H9 (cell line): ENCODE measurements around the gene MARCKS. TPM values are rescaled to one million over a fixed set of nuclear protein-coding genes. Genes with fewer than 3 reads are reported as not detected.
A peak's percentile ranks its signal among the peaks of the same experiment; 100 is the strongest.
"Not testable (repeated sequence)": the region's sequence is repeated elsewhere in the genome, so short reads cannot be mapped to it uniquely, and the experiment has no call there.

Experiments used
- DNase-seq: peaks from one replicate; pipeline ENCODE4 v3.0.0-alpha.2; 2017
- H2AFZ ChIP-seq: one replicate; pipeline ENCODE4 v1.6.1; 2013; ENCODE audit warnings: mild to moderate bottlenecking, low read length, control low read depth, moderate library complexity
- H2AK5ac ChIP-seq: 2 replicates; pipeline ENCODE4 v1.6.1; 2013; ENCODE audit warnings: low read length, control low read depth, mixed read lengths; ENCODE audit not compliant: insufficient read length
- H2BK120ac ChIP-seq: one replicate; pipeline ENCODE4 v1.6.1; 2013; ENCODE audit warnings: low read depth, mild to moderate bottlenecking, low read length, control low read depth, inconsistent platforms; ENCODE audit not compliant: poor library complexity, severe bottlenecking
- H2BK12ac ChIP-seq: 2 replicates; pipeline ENCODE4 v1.6.1; 2013; ENCODE audit warnings: low read length, control low read depth, mixed read lengths, low read depth; ENCODE audit not compliant: insufficient read length
- H2BK15ac ChIP-seq: 2 replicates; pipeline ENCODE4 v1.6.1; 2013; ENCODE audit warnings: low read depth, low read length, control low read depth
- H2BK20ac ChIP-seq: one replicate; pipeline ENCODE4 v1.6.1; 2013; ENCODE audit warnings: low read depth, mild to moderate bottlenecking, low read length, control low read depth, inconsistent platforms; ENCODE audit not compliant: poor library complexity, severe bottlenecking
- H2BK5ac ChIP-seq: 2 replicates; pipeline ENCODE4 v1.6.1; 2013; ENCODE audit warnings: low read length, control low read depth, mixed read lengths; ENCODE audit not compliant: insufficient read length
- H3K14ac ChIP-seq: 2 replicates; pipeline ENCODE4 v1.6.1; 2013; ENCODE audit warnings: low read length, control low read depth; ENCODE audit not compliant: insufficient read depth
- H3K18ac ChIP-seq: 2 replicates; pipeline ENCODE4 v1.6.1; 2013; ENCODE audit warnings: low read depth, mild to moderate bottlenecking, mixed read lengths, low read length, control low read depth; ENCODE audit not compliant: insufficient read length
- H3K23ac ChIP-seq: 2 replicates; pipeline ENCODE4 v1.6.1; 2013; ENCODE audit warnings: low read length, control low read depth, mixed read lengths, low read depth; ENCODE audit not compliant: insufficient read length
- H3K23me2 ChIP-seq: 2 replicates; pipeline ENCODE4 v1.6.1; 2013; ENCODE audit warnings: low read depth, mild to moderate bottlenecking, mixed read lengths, low read length, control low read depth; ENCODE audit not compliant: insufficient read length, poor library complexity, severe bottlenecking
- H3K27ac ChIP-seq: 2 replicates; pipeline ENCODE4 v1.5.1; 2013; ENCODE audit warnings: low read length, control low read depth, mixed read lengths, low read depth; ENCODE audit not compliant: insufficient read length
- H3K27me3 ChIP-seq: 2 replicates; pipeline ENCODE4 v1.6.1; 2013; ENCODE audit warnings: low read length, control low read depth, inconsistent platforms; ENCODE audit not compliant: insufficient read depth
- H3K4ac ChIP-seq: 2 replicates; pipeline ENCODE4 v1.6.1; 2013; ENCODE audit warnings: low read depth, mild to moderate bottlenecking, control low read depth, inconsistent platforms, low read length, moderate library complexity
- H3K4me1 ChIP-seq: 2 replicates; pipeline ENCODE4 v1.6.1; 2013; ENCODE audit warnings: low read length, control low read depth, inconsistent platforms; ENCODE audit not compliant: insufficient read depth
- H3K4me2 ChIP-seq: 2 replicates; pipeline ENCODE4 v1.6.1; 2013; ENCODE audit warnings: low read length, control low read depth, mixed read lengths; ENCODE audit not compliant: insufficient read length, insufficient read depth
- H3K56ac ChIP-seq: 2 replicates; pipeline ENCODE4 v1.6.1; 2013; ENCODE audit warnings: low read depth, mild to moderate bottlenecking, mixed read lengths, low read length, control low read depth; ENCODE audit not compliant: insufficient read length
- H3K79me1 ChIP-seq: 2 replicates; pipeline ENCODE4 v1.6.1; 2013; ENCODE audit warnings: low read depth, mild to moderate bottlenecking, moderate library complexity, low read length, control low read depth, inconsistent platforms; ENCODE audit not compliant: insufficient read depth, poor library complexity, severe bottlenecking
- H3K79me2 ChIP-seq: 2 replicates; pipeline ENCODE4 v1.6.1; 2013; ENCODE audit warnings: low read length, control low read depth, inconsistent platforms; ENCODE audit not compliant: insufficient read depth
- H3K9ac ChIP-seq: 2 replicates; pipeline ENCODE4 v1.6.1; 2013; ENCODE audit warnings: low read length, control low read depth, mixed read lengths; ENCODE audit not compliant: insufficient read length; ENCODE audit errors: extremely low read depth
- H3K9me3 ChIP-seq: one replicate; pipeline ENCODE4 v1.6.1; 2013; ENCODE audit warnings: low read depth, low read length, inconsistent platforms; ENCODE audit not compliant: control insufficient read depth
- H3T11ph ChIP-seq: one replicate; pipeline ENCODE4 v1.6.1; 2013; ENCODE audit warnings: mild to moderate bottlenecking, low read length, control low read depth, inconsistent platforms
- H4K20me1 ChIP-seq: one replicate; pipeline ENCODE4 v1.6.1; 2013; ENCODE audit not compliant: control insufficient read depth, insufficient read length, insufficient read depth
- H4K5ac ChIP-seq: 2 replicates; pipeline ENCODE4 v1.6.1; 2013; ENCODE audit warnings: low read depth, mild to moderate bottlenecking, mixed read lengths, low read length, control low read depth; ENCODE audit not compliant: insufficient read length
- H4K8ac ChIP-seq: replicated peaks from 2 replicates; pipeline ENCODE4 v1.6.1; 2013; ENCODE audit warnings: low read length, control low read depth, mixed read lengths, low read depth; ENCODE audit not compliant: insufficient read length
- H4K91ac ChIP-seq: 2 replicates; pipeline ENCODE4 v1.6.1; 2013; ENCODE audit warnings: low read depth, mild to moderate bottlenecking, moderate library complexity, mixed read lengths, low read length, control low read depth; ENCODE audit not compliant: insufficient read length
- H3K27ac Mint-ChIP-seq, 3 experiments: 2 replicates in 2 of 3; 3 replicates in 1 of 3; pipeline ENCODE4 v1.8.0; 2020 to 2021; ENCODE audit warnings: mixed read lengths in 3 of 3, mild to moderate bottlenecking in 1 of 3, moderate library complexity in 1 of 3
- H3K27me3 Mint-ChIP-seq: 2 replicates; pipeline ENCODE4 v1.8.0; 2021; ENCODE audit warnings: low read depth, mild to moderate bottlenecking, moderate library complexity, mixed read lengths
- H3K36me3 Mint-ChIP-seq, 3 experiments: 2 replicates in 2 of 3; 3 replicates in 1 of 3; pipeline ENCODE4 v1.8.0; 2020 to 2021; ENCODE audit warnings: low read depth in 3 of 3, mixed read lengths in 3 of 3; ENCODE audit not compliant: insufficient read depth in 1 of 3
- H3K4me1 Mint-ChIP-seq, 2 experiments: 2 replicates each; pipeline ENCODE4 v1.8.0; 2020; ENCODE audit warnings: mixed read lengths in 2 of 2
- H3K4me3 Mint-ChIP-seq, 2 experiments: 2 replicates in 1 of 2; 3 replicates in 1 of 2; pipeline ENCODE4 v1.8.0; 2020 to 2021; ENCODE audit warnings: mild to moderate bottlenecking in 2 of 2, mixed read lengths in 2 of 2, moderate library complexity in 1 of 2
- H3K9me3 Mint-ChIP-seq, 2 experiments: 2 replicates in 1 of 2; 3 replicates in 1 of 2; pipeline ENCODE4 v1.8.0; 2020; ENCODE audit warnings: mild to moderate bottlenecking in 2 of 2, mixed read lengths in 2 of 2, moderate library complexity in 1 of 2
- WGBS: extraction: QIAGEN DNeasy Blood & Tissue Kit; methylation state at CpG from one replicate; pipeline ENCODE4 v1.1.7; 2013; ENCODE audit warnings: missing lambda C conversion rate, low lambda C conversion rate, mixed read lengths; ENCODE audit not compliant: insufficient read length; ENCODE audit errors: extremely low coverage; 5-methylcytosine and 5-hydroxymethylcytosine counted together
- total RNA-seq: library from RNA; stranded (reverse); gene quantifications from 2 replicates; pipeline ENCODE4 v1.2.1, GENCODE V29; 2021
- TF ChIP-seq, protein P1 (sequence below): fragments of 200-600 bp; sonication (generic); conservative IDR thresholded peaks from 3 replicates; pipeline ENCODE4 v1.8.0; 2021; ENCODE audit warnings: antibody characterized with exemption, mild to moderate bottlenecking

The MARCKS gene
- total RNA-seq, 1 experiment from 2014 or later: 164 TPM

- no peak overlapping the region for H3K56ac ChIP-seq
- no peak overlapping the region for H3K4me2 ChIP-seq
These were observed 52.2 kb downstream of the MARCKS start for GRCh38 chr6:113909224-113909856.

GRCh38 chr6:113910285-113910684 lies 53.1 kb downstream of the MARCKS start:
- not testable (repeated sequence) for H3K27ac ChIP-seq, H3K79me2 ChIP-seq, H4K8ac ChIP-seq, H2BK20ac ChIP-seq, H3K79me1 ChIP-seq, H3K4ac ChIP-seq, H2BK5ac ChIP-seq, H4K5ac ChIP-seq, H3K9ac ChIP-seq, H3K4me1 ChIP-seq, H3K4me3 Mint-ChIP-seq, H3K27ac Mint-ChIP-seq, H2BK15ac ChIP-seq, H3K4me1 Mint-ChIP-seq, H3K27me3 Mint-ChIP-seq, H3K36me3 Mint-ChIP-seq, H3K56ac ChIP-seq, H2BK120ac ChIP-seq, H4K91ac ChIP-seq, H2AFZ ChIP-seq, H2BK12ac ChIP-seq, H3K14ac ChIP-seq, DNase-seq, H3K9me3 Mint-ChIP-seq, H3K27me3 ChIP-seq, H3K9me3 ChIP-seq, H3K4me2 ChIP-seq, H4K20me1 ChIP-seq, H2AK5ac ChIP-seq, H3T11ph ChIP-seq, H3K23me2 ChIP-seq, H3K18ac ChIP-seq, H3K23ac ChIP-seq
- WGBS: no CpG with 5 or more reads among the region's 1 CpG

More at GRCh38 chr6:113909224-113909856, 52.2 kb downstream of the MARCKS start:
- Histone ChIP-seq H4K91ac (no peak overlapping the region), H3K27me3 (no peaks in the 10 kb centered on the region), H3K14ac (no peak overlapping the region), H3K27ac (no peak overlapping the region), H3K9ac (no peak overlapping the region), H3K79me2 (no peaks in the 10 kb centered on the region), H3K23ac (no peak overlapping the region), H4K20me1 (no peaks in the 10 kb centered on the region), H2BK120ac (no peak overlapping the region), H4K5ac (no peak overlapping the region), H2BK5ac (no peak overlapping the region), H3K18ac (no peak overlapping the region), H3K4me1 (no peaks in the 10 kb centered on the region), H2BK15ac (no peak overlapping the region), H2AK5ac (no peak overlapping the region), H2AFZ (no peak overlapping the region), H3K4ac (no peak overlapping the region), H3T11ph (no peak overlapping the region), H4K8ac (no peak overlapping the region), H2BK20ac (no peak overlapping the region), H3K79me1 (no peaks in the 10 kb centered on the region), H3K23me2 (no peaks in the 10 kb centered on the region), H2BK12ac (no peak overlapping the region), H3K9me3 (no peaks in the 10 kb centered on the region)
- H3K4me1 Mint-ChIP-seq: peaks cover 2 to 5% of the 10 kb centered on the region in 2 experiments; a peak in 2 of 4 replicates
- no peak for DNase-seq
- TF ChIP-seq, protein P1, sequence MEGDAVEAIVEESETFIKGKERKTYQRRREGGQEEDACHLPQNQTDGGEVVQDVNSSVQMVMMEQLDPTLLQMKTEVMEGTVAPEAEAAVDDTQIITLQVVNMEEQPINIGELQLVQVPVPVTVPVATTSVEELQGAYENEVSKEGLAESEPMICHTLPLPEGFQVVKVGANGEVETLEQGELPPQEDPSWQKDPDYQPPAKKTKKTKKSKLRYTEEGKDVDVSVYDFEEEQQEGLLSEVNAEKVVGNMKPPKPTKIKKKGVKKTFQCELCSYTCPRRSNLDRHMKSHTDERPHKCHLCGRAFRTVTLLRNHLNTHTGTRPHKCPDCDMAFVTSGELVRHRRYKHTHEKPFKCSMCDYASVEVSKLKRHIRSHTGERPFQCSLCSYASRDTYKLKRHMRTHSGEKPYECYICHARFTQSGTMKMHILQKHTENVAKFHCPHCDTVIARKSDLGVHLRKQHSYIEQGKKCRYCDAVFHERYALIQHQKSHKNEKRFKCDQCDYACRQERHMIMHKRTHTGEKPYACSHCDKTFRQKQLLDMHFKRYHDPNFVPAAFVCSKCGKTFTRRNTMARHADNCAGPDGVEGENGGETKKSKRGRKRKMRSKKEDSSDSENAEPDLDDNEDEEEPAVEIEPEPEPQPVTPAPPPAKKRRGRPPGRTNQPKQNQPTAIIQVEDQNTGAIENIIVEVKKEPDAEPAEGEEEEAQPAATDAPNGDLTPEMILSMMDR: peak; percentile 87
- WGBS: no CpG with 5 or more reads among the region's 6 CpGs
- H3K36me3 Mint-ChIP-seq: no peaks in the 10 kb centered on the region
- H3K9me3 Mint-ChIP-seq: no peaks in the 10 kb centered on the region
- H3K27me3 Mint-ChIP-seq: no peaks in the 10 kb centered on the region
- H3K27ac Mint-ChIP-seq: no peak overlapping the region
- no peak overlapping the region for H3K4me3 Mint-ChIP-seq
